NCI-H345 (cell line): Measurements from ENCODE around the gene OR10J5.
"Not testable (repeated sequence)": the region's sequence is repeated elsewhere in the genome, so short reads cannot be mapped to it uniquely, and the experiment has no call there.

Experiments used
- DNase-seq: peaks from one replicate; lab custom pipeline; 2025; lab: John Stamatoyannopoulos, UW

OR10J5 gene, protein sequence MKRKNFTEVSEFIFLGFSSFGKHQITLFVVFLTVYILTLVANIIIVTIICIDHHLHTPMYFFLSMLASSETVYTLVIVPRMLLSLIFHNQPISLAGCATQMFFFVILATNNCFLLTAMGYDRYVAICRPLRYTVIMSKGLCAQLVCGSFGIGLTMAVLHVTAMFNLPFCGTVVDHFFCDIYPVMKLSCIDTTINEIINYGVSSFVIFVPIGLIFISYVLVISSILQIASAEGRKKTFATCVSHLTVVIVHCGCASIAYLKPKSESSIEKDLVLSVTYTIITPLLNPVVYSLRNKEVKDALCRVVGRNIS

DNA sequence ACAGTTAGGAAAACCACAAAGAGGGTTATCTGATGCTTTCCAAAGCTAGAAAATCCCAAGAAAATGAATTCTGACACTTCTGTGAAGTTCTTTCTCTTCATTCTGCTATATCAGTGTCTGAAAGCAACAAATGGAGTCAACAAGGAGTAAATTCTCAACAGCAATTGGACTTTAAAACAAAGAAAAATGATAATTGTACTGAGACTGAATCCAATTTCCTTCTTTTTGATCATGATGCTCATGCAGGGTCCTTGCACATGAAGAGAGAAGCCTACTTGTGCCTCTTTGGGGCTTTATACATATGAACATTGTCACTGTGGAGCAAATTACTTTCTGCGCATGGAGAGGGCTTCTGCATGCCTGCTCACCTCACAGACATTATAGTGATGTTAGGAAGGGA is at the start of gene OR10J5:
Gene OR10J5 (minus strand): TSS at position 101 of the 400 bp plus-strand sequence. CDS start 0 bp downstream, at position 101.
- no peak for DNase-seq

DNA sequence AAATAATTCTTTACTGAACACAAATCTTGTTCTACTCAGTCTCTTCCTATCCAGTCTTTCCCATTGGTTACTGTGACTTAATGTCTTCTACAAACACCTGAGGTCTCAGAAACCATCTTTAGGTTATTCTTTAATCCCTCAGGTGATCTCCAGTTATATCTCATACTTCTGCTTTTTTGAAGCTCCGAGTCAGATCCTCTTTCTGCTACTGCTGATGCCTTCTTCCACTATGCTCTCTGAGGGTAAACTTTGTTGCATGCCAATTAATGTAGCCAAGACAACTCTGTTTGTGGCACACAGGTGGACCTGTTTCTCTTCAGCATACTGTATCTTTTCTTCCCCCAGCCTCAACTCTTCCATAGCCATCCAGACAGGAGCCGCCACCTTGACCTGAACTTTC is 48.7 kb upstream of the OR10J5 start:
- no peak for DNase-seq

DNA sequence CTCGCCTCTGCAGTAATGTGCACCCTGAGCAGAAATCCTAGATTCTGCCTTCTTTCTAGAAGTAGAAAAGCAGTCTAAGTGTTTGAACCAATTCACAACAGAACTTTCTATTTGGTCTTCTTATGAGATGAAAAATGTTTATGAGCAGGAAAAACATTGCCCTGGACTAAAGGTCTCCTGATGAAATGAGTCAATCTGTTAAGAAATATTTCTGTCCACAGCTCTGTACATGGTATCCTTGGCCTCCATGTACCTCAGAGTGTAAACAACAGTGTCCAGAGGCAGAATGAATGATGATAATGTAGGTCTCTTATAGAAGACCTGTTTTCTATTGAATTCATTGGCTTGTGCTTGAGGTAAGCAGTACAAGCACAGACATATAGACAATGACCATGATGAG is 45.6 kb upstream of the OR10J5 start:
- DNase-seq: no peak

DNA sequence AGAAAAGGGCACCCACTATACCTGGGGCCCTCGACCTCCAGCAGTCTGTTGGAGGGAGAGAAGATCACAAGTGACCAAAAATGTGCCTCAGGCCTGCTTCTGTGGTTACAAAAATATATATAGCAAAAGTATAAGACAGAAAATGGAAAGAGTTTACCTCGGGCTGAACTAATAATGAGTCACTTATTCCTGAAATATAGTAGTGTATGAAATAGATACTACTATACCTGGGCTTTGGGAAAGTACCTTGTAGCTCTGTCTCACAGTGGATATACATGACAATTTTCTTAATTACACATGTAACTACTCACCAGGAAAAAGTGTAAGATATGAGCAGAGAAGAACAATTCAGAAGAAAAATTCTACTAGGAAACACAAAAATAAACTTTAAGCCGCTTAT is 44.5 kb upstream of the OR10J5 start:
- DNase-seq: no peak

DNA sequence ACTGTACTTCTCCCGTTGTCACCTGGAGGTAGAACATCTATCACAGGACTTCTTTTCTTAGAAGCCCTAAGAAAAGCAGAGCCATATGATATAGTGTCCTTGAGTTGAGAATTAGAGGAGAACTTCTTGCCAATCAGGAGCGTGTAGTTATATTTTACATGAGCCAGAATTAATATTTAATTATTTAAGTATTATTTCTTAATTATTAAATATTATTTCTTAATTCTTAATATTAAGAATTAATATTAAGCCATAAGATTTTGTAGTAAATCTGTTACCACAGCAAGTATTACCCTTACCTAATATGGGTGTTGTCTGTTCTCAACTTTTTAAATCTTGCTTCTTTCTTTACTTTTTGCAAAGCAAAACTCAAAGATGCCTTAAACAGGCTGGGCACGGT is 41.6 kb upstream of the OR10J5 start:
- DNase-seq: no peak

DNA sequence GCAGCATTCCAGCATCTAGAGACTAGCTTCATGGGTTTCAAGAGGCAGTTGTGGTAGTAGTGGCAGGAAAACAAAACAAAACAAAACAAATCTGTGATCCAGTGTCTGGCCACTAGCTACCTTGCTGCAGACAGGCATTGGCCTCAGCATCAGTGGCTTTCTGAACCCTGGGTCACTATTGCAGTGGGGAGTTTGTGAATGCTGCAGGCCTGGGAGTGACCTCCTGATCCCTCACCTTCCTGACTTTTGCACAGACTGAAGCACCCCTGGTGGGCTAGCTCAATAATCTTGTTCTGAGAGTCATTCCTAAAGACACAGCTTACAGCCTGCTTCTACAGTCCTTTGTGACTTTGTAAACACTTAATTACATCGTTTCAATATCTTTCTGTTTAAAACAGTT is 26.9 kb upstream of the OR10J5 start:
- DNase-seq: no peak

DNA sequence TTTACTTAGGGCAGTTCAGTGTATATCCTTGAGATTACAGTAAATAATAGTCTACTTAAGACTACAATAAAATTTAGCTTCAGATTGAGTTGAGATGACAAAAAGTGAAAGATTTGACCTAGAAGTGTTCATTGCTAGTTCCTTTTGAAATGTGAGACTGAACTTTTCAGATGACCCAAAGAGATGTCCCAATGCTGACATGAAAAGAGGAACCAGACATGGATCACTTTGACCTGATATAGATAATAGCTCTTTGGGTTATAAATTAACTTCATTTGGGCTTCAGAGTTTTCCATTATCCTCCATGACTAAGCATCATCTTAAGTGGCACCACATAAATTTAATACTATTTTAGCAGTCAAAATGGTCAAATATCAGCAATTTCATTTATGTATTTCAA is 25.7 kb upstream of the OR10J5 start:
- no peak for DNase-seq

DNA sequence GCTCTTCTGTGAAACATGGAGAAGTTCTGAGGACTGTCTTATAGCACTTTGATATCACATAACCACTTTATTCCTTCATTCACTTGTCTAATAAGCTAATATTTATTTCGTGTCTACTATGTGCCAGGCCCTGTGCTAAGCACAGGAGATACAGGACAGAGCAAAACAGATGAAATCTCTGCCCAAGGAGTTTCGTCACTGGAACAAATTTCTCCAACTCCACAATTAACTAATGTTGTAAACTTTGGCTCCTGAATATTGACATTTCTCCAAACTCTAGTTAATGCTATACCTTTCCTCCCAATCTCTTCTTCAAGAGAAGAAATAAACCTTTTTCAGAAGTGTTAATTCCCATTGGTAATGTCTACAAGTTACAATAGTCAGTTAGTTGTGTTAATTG is 24.8 kb upstream of the OR10J5 start:
- DNase-seq: no peak

DNA sequence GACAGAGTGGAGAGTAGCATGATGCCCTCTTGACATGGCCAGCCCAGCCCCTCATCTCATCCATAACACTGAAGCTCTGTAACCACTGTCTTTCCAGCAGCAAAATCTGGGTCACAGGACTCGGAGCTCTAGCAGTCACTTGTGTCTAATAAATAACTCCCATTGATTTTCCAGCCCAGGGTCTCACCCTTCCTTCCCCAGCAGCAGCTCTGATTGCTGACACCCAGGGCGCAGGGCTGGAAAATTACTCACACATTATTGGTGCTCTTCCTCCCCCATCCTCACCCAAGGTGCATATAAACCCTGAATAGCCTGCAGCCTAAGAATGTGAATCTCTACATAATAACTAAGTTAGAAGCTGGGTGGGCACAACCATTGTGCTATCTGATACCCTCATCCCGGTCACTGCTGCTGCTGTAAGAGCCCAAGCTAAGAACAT is 21.1 kb upstream of the OR10J5 start:
- DNase-seq: no peak

DNA sequence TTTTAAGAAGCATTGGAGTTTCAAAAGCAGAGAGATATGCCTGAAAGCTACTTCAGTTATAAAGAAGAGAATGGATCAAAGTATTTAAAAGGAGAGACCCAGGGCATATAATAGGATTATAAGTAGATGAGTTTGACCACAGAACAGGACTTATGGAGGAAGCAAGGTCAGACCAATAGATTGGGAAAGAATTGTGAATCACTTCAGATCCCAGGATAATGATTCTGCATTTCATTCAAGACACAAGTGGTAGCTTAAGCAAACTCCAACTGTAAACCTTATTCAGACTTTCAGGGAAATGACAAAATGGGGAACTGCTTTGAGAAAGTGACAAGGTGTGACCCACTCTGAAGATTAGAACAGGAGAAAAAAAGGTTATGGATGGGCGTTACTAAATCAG is 18.9 kb upstream of the OR10J5 start:
- DNase-seq: no peak

DNA sequence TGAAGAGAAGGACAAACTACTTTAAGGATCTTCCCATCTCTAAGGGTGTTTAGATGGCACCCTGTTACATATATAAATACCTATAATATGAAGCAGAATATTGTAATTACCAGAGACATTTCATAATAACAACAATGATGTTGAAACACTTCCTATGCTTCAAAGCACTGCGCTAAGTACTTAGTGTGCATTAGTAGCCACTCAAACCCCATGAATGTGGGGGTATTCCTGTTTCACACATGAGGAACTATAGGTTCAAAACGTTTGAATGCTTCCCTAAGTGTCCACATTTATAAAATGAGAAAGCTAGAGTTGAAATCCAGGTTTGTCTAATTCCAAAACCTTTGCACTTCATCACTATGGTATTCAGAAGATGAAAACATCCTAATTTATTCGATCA is 18.5 kb upstream of the OR10J5 start:
- DNase-seq: no peak

DNA sequence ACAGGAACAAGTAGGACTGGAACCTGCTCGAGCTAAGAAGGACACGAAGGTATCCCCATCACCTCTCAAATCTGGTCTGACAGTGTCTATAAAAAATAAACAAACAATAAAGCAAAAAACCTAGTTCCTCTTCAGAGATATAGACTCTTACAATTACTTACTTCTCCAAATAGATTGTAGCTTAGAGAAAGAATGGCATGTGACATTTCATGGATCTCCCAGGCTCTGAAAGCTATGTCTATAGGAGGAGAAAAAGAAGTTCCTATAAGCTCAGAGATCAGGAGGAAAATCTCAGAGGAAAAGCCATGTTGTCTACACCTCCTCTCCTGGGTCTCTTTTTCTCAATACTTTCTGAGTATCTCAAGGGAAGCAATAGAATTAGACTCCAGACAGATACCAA is 12.3 kb upstream of the OR10J5 start:
- DNase-seq: no peak

DNA sequence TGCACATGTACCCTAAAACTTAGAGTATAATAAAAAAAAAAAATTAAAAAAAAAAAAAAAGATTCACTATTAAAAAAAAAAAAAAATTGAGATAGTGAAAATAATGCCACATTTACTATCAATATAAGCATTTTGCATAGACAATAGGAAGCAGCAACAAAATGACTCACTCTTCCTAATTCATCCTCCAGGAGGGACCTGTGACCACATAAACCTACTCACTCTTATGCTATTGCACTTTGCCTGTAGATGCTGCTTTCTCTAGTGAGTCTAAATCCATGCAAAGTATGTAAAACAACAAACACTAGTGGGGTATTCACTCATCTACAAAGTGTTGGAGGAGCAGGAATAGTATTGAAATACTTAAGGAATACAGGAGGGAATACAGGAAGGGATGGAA is 2.9 kb downstream of the OR10J5 start:
- DNase-seq: no peak

DNA sequence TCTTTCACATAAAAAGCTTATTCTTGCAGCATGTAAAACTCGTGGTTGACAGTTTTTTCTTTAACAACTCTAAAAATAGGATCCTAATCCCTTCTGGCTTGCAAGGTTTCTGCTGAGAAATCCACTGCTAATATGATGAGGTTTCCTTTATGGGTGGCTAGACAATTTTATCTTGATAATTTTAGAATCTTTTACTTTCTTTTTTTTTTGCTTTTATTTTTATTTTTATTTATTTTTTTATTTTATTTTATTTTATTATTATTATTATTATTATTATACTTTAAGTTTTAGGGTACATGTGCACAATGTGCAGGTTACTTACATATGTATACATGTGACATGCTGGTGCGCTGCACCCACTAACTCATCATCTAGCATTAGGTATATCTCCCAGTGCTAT is 11.0 kb downstream of the OR10J5 start:
- DNase-seq: not testable (repeated sequence)

DNA sequence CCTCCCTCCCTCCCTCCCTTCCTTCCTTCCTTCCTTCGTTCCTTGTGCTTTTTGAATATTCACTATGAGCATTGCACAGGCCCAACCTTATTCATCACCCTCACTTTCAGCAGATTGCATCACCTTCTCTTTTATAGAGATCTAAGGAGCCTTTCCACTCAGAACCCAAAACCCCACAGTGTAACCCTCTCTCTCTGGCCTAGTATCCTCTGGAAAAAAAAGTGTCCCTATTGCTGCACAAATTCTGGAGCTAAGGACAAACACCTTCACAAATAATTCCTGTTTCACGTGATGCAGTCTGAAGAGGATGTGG is 25.6 kb downstream of the OR10J5 start:
- DNase-seq: no peak

DNA sequence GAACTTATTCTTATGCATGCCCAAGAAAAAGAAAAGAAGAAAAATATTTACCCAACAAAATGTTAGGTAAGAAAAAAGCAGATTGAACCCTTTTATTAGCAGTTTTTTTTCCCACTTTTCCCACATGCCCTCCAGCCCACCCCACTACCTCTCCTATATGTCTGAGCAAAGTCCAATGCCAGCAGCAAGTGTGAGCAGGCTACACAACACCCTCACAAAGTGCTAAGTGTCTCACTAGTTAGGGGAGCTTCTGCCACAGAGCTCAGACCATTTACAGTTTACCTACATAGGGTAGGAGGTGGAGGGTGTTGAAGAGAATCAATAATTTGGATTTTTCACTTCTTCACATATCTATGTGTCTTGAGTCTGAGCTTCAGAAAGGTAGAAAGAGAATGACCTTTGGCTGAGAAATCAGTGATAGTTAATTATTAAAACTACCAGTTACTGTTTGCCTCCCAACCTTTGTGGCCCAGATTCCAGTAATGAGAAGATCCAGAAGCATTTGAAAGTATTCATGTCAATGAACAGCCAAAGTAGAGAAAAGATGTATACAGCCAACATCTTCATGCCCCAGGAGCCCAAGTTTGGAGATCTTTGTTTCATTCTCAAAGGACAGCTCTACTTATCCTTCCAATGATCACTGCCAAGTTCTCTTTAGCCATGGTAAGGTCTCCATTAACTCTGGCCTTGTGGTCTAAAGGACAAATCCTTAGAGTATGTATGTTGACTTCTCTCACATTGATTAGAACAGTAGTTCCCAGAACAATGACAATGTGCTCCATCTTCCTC is 26.2 kb downstream of the OR10J5 start:
- DNase-seq: no peak

DNA sequence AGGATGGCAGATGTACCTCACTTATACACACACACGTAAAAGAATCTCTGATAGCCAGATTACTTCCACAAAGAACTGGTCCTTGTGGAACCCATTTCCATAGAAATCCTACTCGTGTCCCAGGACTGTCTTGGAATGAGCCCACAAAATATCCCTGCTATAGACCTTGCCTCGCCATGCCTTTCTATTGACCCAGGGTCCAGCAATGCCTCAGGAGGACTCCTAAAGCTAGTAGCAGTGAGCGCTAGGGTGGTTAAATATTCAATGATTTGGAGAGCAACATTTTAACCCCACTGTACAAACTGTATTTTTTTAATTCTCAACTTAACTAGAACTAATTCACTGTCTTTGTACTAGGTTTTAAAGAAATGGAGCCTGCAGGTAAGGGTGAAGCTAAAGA is 26.9 kb downstream of the OR10J5 start:
- DNase-seq: no peak

DNA sequence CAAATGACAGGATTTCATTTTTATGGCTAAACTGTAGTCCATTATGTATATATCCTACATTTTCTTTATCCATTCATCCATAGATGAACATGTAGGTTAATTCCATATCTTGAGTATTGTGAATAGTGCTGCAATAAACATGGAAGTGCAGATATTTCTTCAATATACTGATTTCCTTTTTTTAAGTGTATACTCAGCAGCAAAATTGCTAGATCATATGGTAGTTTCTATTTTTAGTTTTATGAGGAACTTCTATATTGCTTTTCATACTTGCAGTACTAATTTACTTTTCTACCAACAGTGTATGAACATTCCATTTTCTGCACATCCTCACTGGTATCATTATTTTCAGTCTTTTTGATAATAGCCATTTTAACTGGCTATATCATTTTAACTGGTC is 30.1 kb downstream of the OR10J5 start:
- no peak for DNase-seq

DNA sequence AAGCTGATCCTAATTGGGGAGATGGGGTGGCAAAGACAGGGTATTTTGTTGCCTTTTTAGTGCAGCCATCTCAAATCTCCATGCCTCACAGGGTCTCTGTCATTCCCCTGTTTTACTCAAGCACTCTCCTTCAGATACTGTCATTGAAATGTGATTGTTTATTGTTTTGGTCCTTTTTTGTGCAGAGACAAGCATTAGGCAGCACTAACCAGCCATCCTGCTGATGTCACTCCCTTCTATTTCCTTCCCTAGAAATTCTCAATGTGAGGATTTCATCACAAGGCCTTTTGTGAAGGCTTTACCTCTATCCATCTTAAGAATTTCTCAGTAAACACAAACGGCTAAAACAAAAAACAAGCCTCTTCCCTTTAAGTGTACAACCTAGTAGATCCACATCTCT is 34.7 kb downstream of the OR10J5 start:
- no peak for DNase-seq

DNA sequence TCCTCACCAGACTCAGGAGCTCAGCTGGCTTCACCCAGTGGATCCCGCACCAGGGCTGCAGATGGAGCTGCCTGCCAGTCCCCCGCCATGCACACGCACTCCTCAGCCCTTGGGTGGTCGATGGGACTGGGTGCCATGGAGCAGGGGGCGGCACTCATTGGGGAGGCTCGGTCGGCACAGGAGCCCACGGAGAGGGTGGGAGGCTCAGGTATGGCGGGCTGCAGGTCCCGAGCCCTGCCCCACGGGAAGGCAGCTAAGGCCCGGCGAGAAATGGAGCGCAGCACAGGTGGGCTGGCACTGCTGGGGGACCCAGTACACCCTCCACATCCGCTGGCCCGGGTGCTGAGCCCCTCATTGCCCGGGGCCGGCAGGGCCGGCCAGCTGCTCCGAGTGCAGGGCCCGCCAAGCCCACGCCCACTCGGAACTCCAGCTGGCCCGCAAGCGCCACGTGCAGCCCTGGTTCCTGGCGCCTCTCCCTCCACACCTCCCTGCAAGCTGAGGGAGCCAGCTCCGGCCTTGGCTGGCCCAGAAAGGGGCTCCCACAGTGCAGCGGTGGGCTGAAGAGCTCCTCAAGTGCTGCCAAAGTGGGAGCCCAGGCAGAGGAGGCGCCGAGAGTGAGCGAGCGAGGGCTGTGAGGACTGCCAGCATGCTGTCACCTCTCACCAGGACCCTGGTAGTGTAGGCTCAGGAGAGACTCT is 41.1 kb downstream of the OR10J5 start:
- not testable (repeated sequence) for DNase-seq

DNA sequence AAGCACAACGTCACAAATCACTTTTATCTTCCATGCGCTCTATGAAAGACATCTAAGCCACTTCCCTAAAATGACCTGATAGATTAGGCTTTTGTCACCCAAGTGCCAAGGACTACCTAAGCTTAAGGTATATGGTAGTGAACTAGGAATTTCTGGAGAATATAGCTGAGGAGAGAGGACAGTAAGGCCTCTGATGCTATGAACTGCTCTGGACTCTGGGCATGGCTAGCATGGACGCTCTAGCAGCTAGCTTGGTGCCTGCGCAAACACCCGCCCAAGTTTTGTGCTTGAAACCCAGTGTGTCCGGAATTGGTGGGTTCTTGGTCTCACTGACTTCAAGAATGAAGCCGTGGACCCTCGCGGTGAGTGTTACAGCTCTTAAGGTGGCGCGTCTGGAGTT is 42.5 kb downstream of the OR10J5 start:
- DNase-seq: no peak

DNA sequence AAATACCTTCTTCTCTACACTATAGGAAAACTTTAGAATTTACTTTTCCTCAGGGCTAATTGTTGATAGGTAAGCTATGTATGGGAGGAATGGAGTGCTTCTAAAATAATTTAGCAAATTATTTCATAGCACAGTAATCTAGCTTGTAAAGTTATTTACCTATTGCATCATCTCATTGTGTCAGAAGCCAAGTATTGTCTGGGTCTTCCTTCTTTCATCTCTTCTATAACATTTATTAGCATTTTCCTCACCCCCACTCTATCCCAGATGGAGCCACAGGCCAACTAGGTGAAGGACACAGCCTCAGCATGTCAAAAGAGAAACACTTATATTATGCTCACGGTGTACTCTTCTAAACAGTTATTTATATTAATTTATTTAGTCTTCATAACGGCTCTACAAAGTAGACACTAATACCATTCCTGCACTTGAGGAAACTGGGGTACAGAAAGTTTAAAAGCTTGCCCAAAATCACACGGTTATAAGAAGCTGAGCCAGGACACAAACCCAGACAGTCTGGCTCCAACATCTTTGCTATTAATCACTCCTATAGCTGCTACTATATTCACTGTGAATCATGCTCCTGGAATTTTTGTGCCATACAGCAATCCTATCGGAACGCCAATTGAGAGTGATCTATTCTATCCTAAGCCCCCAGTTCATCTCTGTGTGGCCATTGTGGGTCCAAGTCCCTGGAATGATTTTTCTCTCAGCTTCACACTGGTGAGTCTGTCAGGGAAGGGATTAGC is 43.1 kb downstream of the OR10J5 start:
- DNase-seq: no peak
